Common myeloid progenitor, CD34-positive (primary cell): ENCODE measurements around the gene KRT84.
"Not testable (repeated sequence)": the region's sequence is repeated elsewhere in the genome, so short reads cannot be mapped to it uniquely, and the experiment has no call there.

Experiments used
- CTCF ChIA-PET: fragments of 350-600 bp; sonication (Branson Sonifier 250); formaldehyde crosslinking; loops from one replicate; lab custom pipeline; 2021; ENCODE audit warnings: antibody characterized with exemption; lab: Charles Lee
- POLR2A ChIA-PET: fragments of 350-600 bp; sonication (Branson Sonifier 250); formaldehyde crosslinking; loops from one replicate; lab custom pipeline; 2021; ENCODE audit warnings: antibody characterized with exemption; lab: Charles Lee
- DNase-seq, 3 donors: peaks; one replicate each; pipeline versions ENCODE4 v3.0.0 to v3.0.0-alpha.2; 2013
- H3K27ac ChIP-seq, 2 experiments: 1 replicate in 1 of 2; 2 replicates in 1 of 2; pipeline ENCODE4 v1.7.0; 2013; ENCODE audit warnings: inconsistent platforms in 2 of 2, low read length in 2 of 2, mild to moderate bottlenecking in 2 of 2, low read depth in 1 of 2, moderate library complexity in 1 of 2; ENCODE audit not compliant: severe bottlenecking in 2 of 2, insufficient read depth in 1 of 2, poor library complexity in 1 of 2
- H3K27me3 ChIP-seq, 5 experiments: replicated peaks in 2 of 5; 1 replicate in 3 of 5; 2 replicates in 2 of 5; pipeline versions ENCODE4 v1.6.1 to v1.7.0; 2013; ENCODE audit warnings: low read length in 4 of 5, mild to moderate bottlenecking in 2 of 5, moderate library complexity in 2 of 5, inconsistent platforms in 1 of 5; ENCODE audit not compliant: insufficient read depth in 5 of 5, control insufficient read depth in 4 of 5
- H3K36me3 ChIP-seq, 4 experiments: 1 replicate in 2 of 4; 2 replicates in 2 of 4; pipeline versions ENCODE4 v1.6.1 to v1.7.0; 2013; ENCODE audit warnings: low read length in 3 of 4, control low read depth in 1 of 4, mild to moderate bottlenecking in 1 of 4; ENCODE audit not compliant: control insufficient read depth in 4 of 4, insufficient read depth in 4 of 4
- H3K4me1 ChIP-seq, 4 experiments: 1 replicate in 3 of 4; 2 replicates in 1 of 4; pipeline versions ENCODE4 v1.6.1 to v1.7.1; 2013; ENCODE audit warnings: low read length in 3 of 4, mild to moderate bottlenecking in 3 of 4, control low read depth in 1 of 4, inconsistent platforms in 1 of 4, moderate library complexity in 1 of 4; ENCODE audit not compliant: control insufficient read depth in 4 of 4, insufficient read depth in 4 of 4; ENCODE audit errors: control extremely low read depth in 1 of 4
- H3K4me3 ChIP-seq, 7 experiments: 1 replicate in 4 of 7; 2 replicates in 3 of 7; pipeline versions ENCODE4 v1.5.1 to v1.7.0; 2013; ENCODE audit warnings: mild to moderate bottlenecking in 7 of 7, low read length in 6 of 7, moderate library complexity in 6 of 7, inconsistent platforms in 2 of 7, low read depth in 2 of 7, control low read depth in 1 of 7; ENCODE audit not compliant: insufficient read depth in 4 of 7, control insufficient read depth in 1 of 7; ENCODE audit errors: extremely low read depth in 1 of 7
- H3K9me3 ChIP-seq, 5 experiments: 1 replicate in 4 of 5; 2 replicates in 1 of 5; pipeline versions ENCODE4 v1.6.1 to v1.7.1; 2013; ENCODE audit warnings: low read length in 4 of 5, mild to moderate bottlenecking in 2 of 5, inconsistent platforms in 1 of 5, low read depth in 1 of 5, moderate library complexity in 1 of 5; ENCODE audit not compliant: control insufficient read depth in 4 of 5, insufficient read depth in 2 of 5; ENCODE audit errors: control extremely low read depth in 1 of 5
- WGBS: methylation state at CpG from one replicate; pipeline ENCODE4 v1.1.5; 2013; ENCODE audit not compliant: insufficient coverage; 5-methylcytosine and 5-hydroxymethylcytosine counted together

KRT84 gene

DNA sequence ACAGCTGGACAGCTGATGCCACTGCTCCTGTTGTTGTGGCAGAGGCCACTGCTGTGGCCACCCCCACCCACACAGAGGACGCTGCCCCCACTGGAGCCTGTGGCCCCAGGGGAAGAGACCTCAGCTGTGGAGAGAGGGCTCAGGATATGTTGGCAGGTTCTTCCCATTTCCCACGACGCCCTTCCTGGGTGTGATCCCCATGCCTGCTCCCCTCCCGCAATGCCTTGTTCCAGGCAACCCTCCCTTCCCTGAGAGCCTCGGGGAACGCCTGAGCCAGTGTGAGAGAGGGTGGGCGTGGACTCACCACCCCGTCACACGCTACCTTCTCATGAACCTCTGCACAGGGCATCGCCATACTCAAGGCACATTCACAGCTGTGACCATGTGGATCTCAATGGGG is 26.4 kb upstream of the KRT84 start:
- CTCF ChIA-PET = interaction anchor here (0.8 to 1.4 kb wide), 2 partner anchors 9 to 308 kb away, joined by 3 read pairs; no protein-coding TSS in a partner anchor

GRCh38 chr12:52410589-52411248 is 25.3 kb upstream of the KRT84 start:
- POLR2A ChIA-PET, H3K4me3 ChIP-seq, H3K4me1 ChIP-seq, H3K27me3 ChIP-seq, H3K27ac ChIP-seq, CTCF ChIA-PET, H3K36me3 ChIP-seq, H3K9me3 ChIP-seq, DNase-seq: not testable (repeated sequence)
- WGBS = no CpG with 5 or more reads among the region's 1 CpG

More for the DNA sequence above, 26.4 kb upstream of the KRT84 start:
- Histone ChIP-seq H3K27me3 (peaks cover 0 to 4% (median 0%) of the 10 kb centered on the region in 5 experiments), H3K27ac (no peak overlapping the region), H3K9me3 (no peaks in the 10 kb centered on the region), H3K36me3 (no peaks in the 10 kb centered on the region), H3K4me3 (no peak overlapping the region), H3K4me1 (no peaks in the 10 kb centered on the region)
- WGBS = 94% methylated on average over 9 of the region's 10 CpGs
- POLR2A ChIA-PET = no interaction called here
- no peak for DNase-seq

- peaks cover 0 to 8% (median 0%) of the 10 kb centered on the region in 5 experiments for H3K27me3 ChIP-seq
- H3K9me3 ChIP-seq = no peaks in the 10 kb centered on the region
- WGBS = 91% methylated on average over 4 of the region's 5 CpGs
- no peak overlapping the region for H3K27ac ChIP-seq
- DNase-seq = no peak
- CTCF ChIA-PET = no interaction called here
- no peak overlapping the region for H3K4me3 ChIP-seq
- no peaks in the 10 kb centered on the region for H3K36me3 ChIP-seq
- POLR2A ChIA-PET = no interaction called here
- no peaks in the 10 kb centered on the region for H3K4me1 ChIP-seq
Measured at GRCh38 chr12:52407918-52408317, 22.5 kb upstream of the KRT84 start.

DNA sequence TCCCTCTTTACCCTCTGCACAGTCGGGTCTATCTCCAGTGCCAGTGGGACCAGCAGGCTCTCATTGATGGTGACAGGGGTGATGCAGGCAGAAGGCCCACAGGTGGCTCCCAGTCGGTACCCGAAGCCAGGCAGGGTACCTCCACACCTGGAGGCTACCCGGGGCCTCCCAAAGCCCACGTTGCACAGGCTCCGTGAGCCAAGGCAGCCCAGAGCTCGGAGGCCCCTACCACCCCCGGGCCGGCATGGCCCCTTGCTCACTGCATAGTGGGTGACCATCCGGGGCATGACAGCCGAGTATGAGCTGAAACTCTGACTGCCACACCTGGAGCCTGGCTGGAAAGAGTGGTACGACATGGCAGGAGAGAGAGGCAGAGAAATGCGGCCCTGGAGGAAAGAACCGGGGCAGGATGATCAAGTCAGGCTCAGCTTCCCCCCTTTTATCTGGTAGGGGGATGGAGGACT is 20.5 kb upstream of the KRT84 start, which contains the start of gene KRT82:
Gene KRT82, minus strand, starts transcription at position 414 of the 464 bp plus-strand sequence. Its CDS starts 58 bp downstream, at position 356.
- Histone ChIP-seq H3K4me1 (no peaks in the 10 kb centered on the region), H3K4me3 (no peak within 1 kb of the TSS), H3K9me3 (no peaks in the 10 kb centered on the region), H3K27ac (no peak within 1 kb of the TSS), H3K27me3 (peaks cover 0 to 11% (median 0%) of the 10 kb centered on the region in 5 experiments), H3K36me3 (no peaks in the 10 kb centered on the region)
- CTCF ChIA-PET = interaction anchor here (1.0 to 1.2 kb wide), 2 partner anchors 9 to 12 kb away, joined by 3 to 9 read pairs; no protein-coding TSS in a partner anchor
- 98% methylated on average over 14 of the region's 14 CpGs for WGBS
- POLR2A ChIA-PET = interaction anchor here (0.6 kb wide), 1 partner anchor 371 kb away, joined by 3 read pairs; the partner anchor contains the start of gene KRT76
- DNase-seq = no peak

GRCh38 chr12:52404951-52405350 is 19.5 kb upstream of the KRT84 start:
- WGBS = 100% methylated on average over 1 of the region's 3 CpGs
- H3K9me3 ChIP-seq = no peaks in the 10 kb centered on the region
- CTCF ChIA-PET = interaction anchor here (0.6 to 1.5 kb wide), 2 partner anchors 10 to 37 kb away, joined by 3 to 7 read pairs; no protein-coding TSS in a partner anchor

DNA sequence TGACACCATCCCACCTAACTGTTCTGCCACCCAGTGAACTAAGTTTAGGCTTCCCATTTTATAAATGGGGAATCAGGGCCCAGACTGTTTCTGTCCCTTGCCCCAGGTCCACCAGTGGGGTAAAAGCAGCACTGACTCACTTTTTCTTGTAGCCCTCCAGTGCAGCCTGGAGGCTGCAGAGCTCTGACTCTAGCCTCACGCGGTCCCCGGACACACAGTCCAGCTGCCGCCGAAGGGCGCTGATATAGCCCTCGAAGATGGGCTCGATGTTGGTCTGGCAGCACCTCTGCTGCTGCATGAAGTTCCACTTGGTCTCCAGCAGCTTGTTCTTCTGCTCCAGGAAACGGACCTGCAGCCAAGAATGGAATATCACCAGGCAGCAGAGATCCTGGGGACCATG is 18.1 kb upstream of the KRT84 start:
- Histone ChIP-seq H3K36me3 (no peaks in the 10 kb centered on the region), H3K4me1 (no peaks in the 10 kb centered on the region), H3K27me3 (peaks cover 0 to 14% (median 0%) of the 10 kb centered on the region in 5 experiments), H3K4me3 (no peak overlapping the region), H3K27ac (no peak overlapping the region), H3K9me3 (no peaks in the 10 kb centered on the region)
- over 99% methylated on average over 9 of the region's 9 CpGs for WGBS
- ChIA-PET CTCF (interaction anchor here (0.7 to 1.5 kb wide), 4 partner anchors 8 to 482 kb away, joined by 3 to 7 read pairs (median 4); no protein-coding TSS in a partner anchor), POLR2A (no interaction called here)
- no peak for DNase-seq

More at GRCh38 chr12:52404951-52405350, 19.5 kb upstream of the KRT84 start:
- Histone ChIP-seq H3K4me3 (no peak overlapping the region), H3K27me3 (peaks cover 0 to 11% (median 0%) of the 10 kb centered on the region in 5 experiments), H3K36me3 (no peaks in the 10 kb centered on the region), H3K27ac (no peak overlapping the region), H3K4me1 (no peaks in the 10 kb centered on the region)
- POLR2A ChIA-PET = no interaction called here
- DNase-seq = no peak
